MV-4-11 (cell line): ENCODE results near the gene APCDD1.
"Not testable (repeated sequence)": the region's sequence is repeated elsewhere in the genome, so short reads cannot be mapped to it uniquely, and the experiment has no call there.

Experiments
- DNase-seq: peaks from one replicate; lab custom pipeline; 2025; lab: John Stamatoyannopoulos, UW

The APCDD1 gene

DNA sequence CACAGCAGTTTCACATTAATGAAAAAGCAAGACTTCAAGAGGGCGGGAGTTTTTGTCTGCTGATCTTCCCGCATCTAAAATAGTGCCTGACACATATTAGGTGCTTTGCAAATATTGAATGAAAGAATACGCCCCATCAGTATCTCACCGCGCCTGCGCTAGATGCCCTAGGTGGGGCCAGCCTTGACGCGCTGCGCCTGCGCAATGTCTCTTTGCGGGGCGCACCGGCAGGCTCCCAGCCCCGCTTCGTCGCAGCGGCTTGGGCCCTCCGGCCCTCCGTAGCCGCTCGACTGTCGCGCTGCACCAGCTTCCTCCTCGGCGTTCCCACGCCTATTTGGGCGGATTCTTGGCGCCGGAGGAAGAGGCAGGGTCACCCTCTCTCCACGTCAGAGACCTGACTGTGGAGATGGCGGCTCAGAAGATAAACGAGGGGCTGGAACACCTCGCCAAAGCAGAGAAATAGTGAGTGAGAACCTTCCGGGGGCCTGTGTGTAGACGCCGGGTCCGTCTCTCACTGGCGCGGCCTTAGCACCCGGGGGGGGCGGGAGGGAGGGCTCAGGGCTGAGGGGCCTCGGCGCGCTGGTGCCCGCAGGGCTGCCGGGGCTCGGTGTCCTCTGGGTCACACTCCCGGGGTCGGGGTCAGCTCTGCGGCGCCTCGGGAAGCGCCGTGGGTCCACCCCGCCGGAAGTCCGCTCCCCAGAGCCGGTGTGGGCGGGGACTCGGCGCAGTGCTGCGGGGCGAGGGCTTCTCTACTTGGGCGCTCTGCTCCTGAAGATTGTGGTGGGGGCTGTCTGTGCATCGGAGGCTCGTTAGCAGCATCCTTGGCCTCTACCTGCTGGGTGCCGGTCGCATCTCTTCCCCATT, 71.5 kb downstream of the APCDD1 start, which contains the start of gene NAPG:
TSS of gene NAPG (plus strand) at position 331 of the 864 bp plus-strand sequence. CDS start at position 407, 76 bp downstream.
- DNase-seq: peak; percentile 89

DNA sequence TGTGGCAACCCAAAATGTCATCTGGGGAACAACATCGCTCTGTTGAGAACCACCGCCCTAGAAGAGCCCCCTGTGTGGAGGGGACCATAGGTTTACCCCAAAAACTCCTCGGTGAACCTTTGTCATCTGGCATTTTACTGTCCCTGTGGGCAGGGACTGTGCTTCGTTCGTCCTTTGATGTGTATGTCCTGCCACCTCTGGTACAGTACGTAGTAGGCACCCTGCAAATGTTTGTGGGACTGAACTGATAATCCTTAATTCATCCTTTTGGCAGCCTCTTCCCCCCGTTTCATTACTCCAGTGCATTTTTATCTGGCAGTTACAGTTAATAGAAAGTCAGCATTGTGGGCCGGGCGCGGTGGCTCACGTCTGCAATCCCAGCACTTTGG, 72.1 kb downstream of the APCDD1 start:
- no peak for DNase-seq

DNA sequence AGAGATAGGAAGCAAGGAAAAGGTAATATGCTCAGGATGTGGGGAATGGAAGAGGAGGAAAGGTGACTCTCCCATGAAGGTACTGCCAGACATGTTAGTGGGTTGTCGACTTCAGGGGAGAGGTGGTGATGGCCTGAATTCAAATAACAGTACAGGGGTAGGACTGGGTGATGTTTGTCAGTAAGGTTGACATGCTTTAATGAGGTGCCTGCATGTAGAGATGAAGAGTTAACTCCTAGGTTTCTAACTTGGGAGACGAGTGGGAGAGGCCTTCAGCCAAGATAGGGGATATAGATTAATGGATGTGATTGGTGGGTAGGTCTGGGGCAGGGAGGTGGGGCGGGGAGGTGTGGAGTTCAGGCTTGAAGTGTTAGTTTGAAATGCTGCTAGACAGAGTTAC, 74.0 kb downstream of the APCDD1 start:
- no peak for DNase-seq

DNA sequence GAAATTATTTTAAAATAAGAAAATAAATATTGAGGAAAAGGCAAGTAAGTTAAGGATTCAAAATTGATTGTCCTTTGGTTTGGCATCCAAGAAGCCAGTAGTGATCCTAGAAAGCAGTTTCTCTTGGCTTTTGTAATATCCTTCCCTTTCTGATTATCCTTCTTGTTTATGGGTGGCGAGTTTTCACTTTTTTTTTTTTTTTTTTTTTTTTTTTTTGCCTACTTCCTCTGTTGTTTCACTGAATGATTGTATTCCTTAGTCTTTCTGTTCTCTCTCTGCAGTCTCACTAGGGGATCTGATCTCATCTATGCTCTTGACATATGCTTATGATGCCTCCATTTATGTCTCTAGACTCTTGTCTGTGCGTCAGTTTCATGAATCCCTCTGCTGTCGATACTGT, 75.6 kb downstream of the APCDD1 start:
- peak; percentile 44 for DNase-seq

DNA sequence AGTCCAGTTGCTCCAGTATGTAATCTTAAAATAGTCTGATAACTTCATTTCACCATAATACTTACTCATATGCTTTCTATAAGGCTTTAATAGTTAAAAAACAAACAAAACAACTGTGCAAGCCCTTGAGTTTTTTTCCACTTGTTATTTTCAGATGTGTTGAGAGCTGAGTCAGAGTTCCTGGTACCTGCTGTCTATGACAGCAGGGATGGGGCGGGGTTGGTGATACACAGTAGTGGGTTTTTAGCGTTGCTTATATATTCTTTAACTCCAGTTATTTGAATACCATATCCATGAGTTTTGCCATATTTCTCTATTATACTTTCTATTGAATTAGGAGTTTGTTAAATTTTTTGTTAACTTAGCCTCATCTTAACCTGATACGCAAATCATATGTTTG, 76.4 kb downstream of the APCDD1 start:
- DNase-seq: no peak

DNA sequence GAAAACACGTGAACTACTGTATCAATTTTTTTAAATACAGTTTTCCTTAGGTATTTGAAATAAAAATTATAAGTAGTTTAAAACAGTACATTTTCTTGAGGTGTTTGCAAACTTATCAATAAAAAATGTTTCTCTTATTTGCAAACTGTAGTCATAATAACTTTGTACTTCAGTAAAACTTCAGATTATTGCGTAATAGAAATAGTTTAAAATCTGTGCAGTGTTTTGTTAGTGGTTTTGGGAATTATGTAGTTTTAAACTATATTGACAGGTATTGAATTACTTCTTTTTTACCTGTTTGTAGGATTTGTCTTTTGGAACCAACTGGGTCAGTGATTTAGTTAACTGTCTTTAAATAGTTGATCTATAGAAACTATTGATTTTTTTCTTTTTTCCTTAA, 78.7 kb downstream of the APCDD1 start:
- DNase-seq: no peak

DNA sequence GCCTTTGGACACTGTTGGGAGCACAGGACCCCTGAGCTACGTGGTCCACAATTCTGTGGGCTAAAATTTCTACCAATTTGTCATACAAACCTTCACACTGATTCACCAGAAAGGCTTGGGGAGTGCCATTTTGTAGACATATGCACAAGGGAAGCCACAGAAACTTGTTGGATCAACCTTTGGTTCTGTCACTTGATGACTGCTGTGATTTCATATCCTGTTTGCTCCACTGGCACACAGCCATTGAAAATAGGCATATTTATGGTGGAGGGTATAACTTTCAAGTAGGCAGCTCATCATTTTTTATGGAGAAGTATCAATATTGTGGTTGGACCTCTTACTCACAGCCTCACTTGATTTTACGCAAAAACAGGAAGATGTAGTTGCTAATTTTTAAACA, 81.8 kb downstream of the APCDD1 start:
- no peak for DNase-seq

DNA sequence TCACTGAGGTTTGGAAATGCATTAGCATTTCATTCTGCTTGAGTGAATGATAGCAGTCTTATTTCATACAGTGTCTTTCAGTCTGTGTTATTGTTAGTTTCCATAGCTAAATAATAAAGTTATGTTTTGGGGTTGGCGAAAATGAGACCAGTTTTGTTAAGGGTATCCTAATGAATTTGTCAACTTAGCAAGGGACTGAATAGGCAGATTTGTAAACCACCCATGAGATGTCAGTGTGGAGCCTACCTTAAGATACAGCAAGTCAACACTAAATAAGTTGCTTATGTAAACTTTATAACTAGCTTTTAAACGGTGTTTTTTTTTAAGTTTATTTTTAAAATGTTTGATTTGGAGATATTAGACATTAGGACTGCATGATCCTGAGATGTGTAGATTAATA, 83.3 kb downstream of the APCDD1 start:
- DNase-seq: no peak

DNA sequence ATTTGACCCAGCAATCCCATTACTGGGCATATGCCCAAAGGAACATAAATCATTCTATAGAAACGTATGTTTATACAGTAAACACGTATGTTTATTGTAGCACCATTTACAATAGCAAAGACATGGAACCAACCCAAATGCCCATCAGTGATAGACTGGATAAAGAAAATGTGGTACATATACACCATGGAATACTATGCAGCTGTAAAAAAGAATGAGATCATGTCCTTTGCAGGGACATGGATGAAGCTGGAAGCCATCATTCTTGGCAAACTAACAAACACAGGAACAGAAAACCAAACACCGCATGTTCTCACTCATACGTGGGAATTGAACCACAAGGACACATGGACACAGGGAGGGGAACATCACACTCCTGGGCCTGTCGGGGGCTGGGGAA, 84.7 kb downstream of the APCDD1 start:
- not testable (repeated sequence) for DNase-seq
